Measurements from ENCODE around the gene GFRA4. TPM values are rescaled to one million over a fixed set of nuclear protein-coding genes. Genes with fewer than 3 reads are reported as not detected.

GFRA4 gene
- total RNA-seq, 1 experiment from 2014 or later, result not detected

DNA sequence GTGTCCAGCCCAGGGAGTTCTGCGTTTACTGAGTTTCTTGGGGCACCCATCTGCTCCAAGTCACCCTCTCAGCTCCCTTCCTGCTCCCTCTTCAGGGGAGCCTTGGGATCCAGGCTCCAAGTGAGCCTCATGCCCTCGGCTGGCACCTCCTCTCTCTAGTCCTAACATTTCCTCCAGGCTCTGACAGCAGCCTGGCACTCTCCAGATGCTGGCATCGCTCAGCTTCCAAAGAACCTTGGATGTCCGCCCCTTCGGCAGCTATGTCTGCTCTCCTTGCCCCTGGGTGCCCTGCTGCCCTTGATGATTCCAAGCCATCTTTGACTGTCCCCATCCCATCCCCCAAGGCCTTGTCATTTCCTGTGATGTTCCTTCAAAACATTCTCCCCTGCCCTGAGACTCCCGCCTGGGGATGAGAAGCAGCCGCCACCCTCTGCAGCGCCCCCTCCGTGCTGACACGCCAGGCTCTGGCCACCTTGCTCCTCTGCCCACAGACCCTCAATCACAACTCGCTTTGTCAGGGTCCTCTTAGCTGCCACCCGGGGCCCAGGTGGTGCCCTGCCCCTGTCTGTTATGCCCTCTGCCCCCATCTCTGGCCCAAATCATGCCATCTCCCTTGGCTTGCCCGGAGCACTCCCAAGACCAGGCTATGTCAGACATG lies 6.6 kb upstream of the GFRA4 start:
- TF ChIP-seq, protein P1, sequence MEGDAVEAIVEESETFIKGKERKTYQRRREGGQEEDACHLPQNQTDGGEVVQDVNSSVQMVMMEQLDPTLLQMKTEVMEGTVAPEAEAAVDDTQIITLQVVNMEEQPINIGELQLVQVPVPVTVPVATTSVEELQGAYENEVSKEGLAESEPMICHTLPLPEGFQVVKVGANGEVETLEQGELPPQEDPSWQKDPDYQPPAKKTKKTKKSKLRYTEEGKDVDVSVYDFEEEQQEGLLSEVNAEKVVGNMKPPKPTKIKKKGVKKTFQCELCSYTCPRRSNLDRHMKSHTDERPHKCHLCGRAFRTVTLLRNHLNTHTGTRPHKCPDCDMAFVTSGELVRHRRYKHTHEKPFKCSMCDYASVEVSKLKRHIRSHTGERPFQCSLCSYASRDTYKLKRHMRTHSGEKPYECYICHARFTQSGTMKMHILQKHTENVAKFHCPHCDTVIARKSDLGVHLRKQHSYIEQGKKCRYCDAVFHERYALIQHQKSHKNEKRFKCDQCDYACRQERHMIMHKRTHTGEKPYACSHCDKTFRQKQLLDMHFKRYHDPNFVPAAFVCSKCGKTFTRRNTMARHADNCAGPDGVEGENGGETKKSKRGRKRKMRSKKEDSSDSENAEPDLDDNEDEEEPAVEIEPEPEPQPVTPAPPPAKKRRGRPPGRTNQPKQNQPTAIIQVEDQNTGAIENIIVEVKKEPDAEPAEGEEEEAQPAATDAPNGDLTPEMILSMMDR (conservative IDR thresholded peaks at IDR 0.05), result no peak
- no peak for TF ChIP-seq EZH2 (IDR thresholded peaks at IDR 0.05; ENCODE audit: low read depth)
- Histone ChIP-seq H3K9me3 (ENCODE audit: insufficient read depth, low read depth) (no peaks in the 10 kb centered on the region), H3K4me1 (replicated peaks; ENCODE audit: insufficient read depth) (no peaks in the 10 kb centered on the region), H4K20me1 (ENCODE audit: insufficient read depth) (no peaks in the 10 kb centered on the region), H3K36me3 (ENCODE audit: low read depth) (no peaks in the 10 kb centered on the region), H3K27me3 (ENCODE audit: insufficient read depth, low read depth) (peaks cover 16% of the 10 kb centered on the region), H2AFZ (no peak overlapping the region), H3K4me3 (no peak overlapping the region), H3K4me2 (no peak overlapping the region), H3K9me2 (ENCODE audit: insufficient read depth) (no peaks in the 10 kb centered on the region), H3F3A (ENCODE audit: insufficient read depth, low read depth) (no peaks in the 10 kb centered on the region), H3K79me2 (ENCODE audit: low read depth) (no peaks in the 10 kb centered on the region), H3K27ac (no peak overlapping the region)
- BruUV-seq (replicated peaks), result no TSS peak
- intact Hi-C loops (cut with micrococcal nuclease; ENCODE audit: unreplicated experiment), result no loop called here
- no peak for DNase-seq
- ChIA-PET CTCF (no interaction called here), POLR2A (ENCODE audit: unreplicated experiment) (no interaction called here)

DNA sequence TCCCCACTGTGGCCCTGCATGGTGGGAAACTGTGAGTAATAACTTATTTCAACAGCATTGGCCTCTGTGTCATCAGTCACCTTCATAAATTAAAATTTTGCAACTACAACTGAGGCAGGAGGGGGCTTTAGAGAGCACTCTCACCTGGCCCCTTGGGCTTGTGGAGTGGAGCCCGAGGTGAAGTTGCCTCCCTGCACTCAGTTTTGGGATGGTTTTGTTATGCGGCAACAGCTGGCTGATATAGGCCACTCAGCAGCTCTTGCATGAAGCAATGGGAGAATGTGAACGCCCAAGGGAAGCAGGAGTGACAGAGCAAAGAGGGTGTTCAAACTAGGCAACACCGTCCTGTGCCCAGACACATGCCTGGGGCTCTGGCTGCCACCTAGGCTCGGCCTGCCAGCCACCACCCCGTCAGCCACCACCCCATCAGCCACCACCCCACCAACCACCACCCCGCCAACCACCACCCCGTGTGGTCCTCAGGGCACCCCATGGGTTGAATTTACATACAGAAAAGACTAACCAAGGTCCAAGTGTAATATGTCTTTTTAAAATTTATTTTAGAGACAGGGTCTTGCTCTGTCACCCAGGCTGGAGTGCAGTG lies 4.3 kb upstream of the GFRA4 start:
- H3K27me3 ChIP-seq (ENCODE audit: insufficient read depth, low read depth), result peaks cover 2% of the 10 kb centered on the region; the same call in 1 of the 2 replicates
- H3F3A ChIP-seq (ENCODE audit: insufficient read depth, low read depth), result no peaks in the 10 kb centered on the region
- no peaks in the 10 kb centered on the region for H3K36me3 ChIP-seq (ENCODE audit: low read depth)
- BruUV-seq (replicated peaks), result no TSS peak
- no peaks in the 10 kb centered on the region for H3K79me2 ChIP-seq (ENCODE audit: low read depth)
- H3K4me2 ChIP-seq, result no peak overlapping the region
- no peak overlapping the region for H3K4me3 ChIP-seq
- H3K4me1 ChIP-seq (replicated peaks; ENCODE audit: insufficient read depth), result no peaks in the 10 kb centered on the region
- H4K20me1 ChIP-seq (ENCODE audit: insufficient read depth), result no peaks in the 10 kb centered on the region
- TF ChIP-seq, protein P1 (conservative IDR thresholded peaks at IDR 0.05), result no peak
- TF ChIP-seq EZH2 (IDR thresholded peaks at IDR 0.05; ENCODE audit: low read depth), result no peak
- no peak for DNase-seq
- POLR2A ChIA-PET (ENCODE audit: unreplicated experiment), result interaction anchor here (0.6 kb wide), 1 partner anchor 321 kb away, joined by 3 read pairs; no protein-coding TSS in a partner anchor
- H3K9me3 ChIP-seq (ENCODE audit: insufficient read depth, low read depth), result no peaks in the 10 kb centered on the region
- CTCF ChIA-PET, result no interaction called here
- H3K27ac ChIP-seq, result no peak overlapping the region
- H3K9me2 ChIP-seq (ENCODE audit: insufficient read depth), result no peaks in the 10 kb centered on the region
- intact Hi-C loops (cut with micrococcal nuclease; ENCODE audit: unreplicated experiment), result no loop called here
- H2AFZ ChIP-seq, result no peak overlapping the region

DNA sequence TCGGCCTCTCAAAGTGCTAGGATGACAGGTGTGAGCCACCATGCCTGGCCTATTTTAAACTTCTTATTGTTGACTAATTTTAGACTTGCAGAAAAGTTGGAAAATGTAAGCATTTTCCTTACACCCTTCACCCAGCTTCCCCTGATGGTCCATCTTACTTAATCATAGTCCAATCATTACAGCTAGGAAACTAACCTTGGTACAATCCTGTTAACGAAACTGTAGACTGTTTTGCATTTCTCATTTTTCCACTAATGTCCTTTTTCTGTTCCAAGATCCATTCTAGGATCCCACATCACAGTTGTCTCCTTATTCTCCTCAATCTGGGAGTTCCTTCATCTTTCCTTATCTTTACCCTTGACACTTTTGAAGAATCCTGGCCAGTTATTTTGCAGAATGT lies 659 bp upstream of the GFRA4 start:
- TF ChIP-seq EZH2 (IDR thresholded peaks at IDR 0.05; ENCODE audit: low read depth), result no peak
- TF ChIP-seq, protein P1 (conservative IDR thresholded peaks at IDR 0.05), result no peak

More for the DNA sequence above, 659 bp upstream of the GFRA4 start:
- Histone ChIP-seq H3K36me3 (ENCODE audit: low read depth) (no peaks in the 10 kb centered on the region), H4K20me1 (ENCODE audit: insufficient read depth) (no peaks in the 10 kb centered on the region), H3K4me1 (replicated peaks; ENCODE audit: insufficient read depth) (no peaks in the 10 kb centered on the region), H3K27me3 (ENCODE audit: insufficient read depth, low read depth) (no peaks in the 10 kb centered on the region), H3K4me3 (no peak overlapping the region), H2AFZ (no peak overlapping the region), H3K79me2 (ENCODE audit: low read depth) (no peaks in the 10 kb centered on the region), H3K9me3 (ENCODE audit: insufficient read depth, low read depth) (no peaks in the 10 kb centered on the region), H3K27ac (no peak overlapping the region), H3K4me2 (no peak overlapping the region), H3K9me2 (ENCODE audit: insufficient read depth) (no peaks in the 10 kb centered on the region), H3F3A (ENCODE audit: insufficient read depth, low read depth) (no peaks in the 10 kb centered on the region)
- intact Hi-C loops (cut with micrococcal nuclease; ENCODE audit: unreplicated experiment), result no loop called here
- DNase-seq, result no peak
- POLR2A ChIA-PET (ENCODE audit: unreplicated experiment), result no interaction called here
- no TSS peak for BruUV-seq (replicated peaks)
- CTCF ChIA-PET, result interaction anchor here (0.6 kb wide), 1 partner anchor 9 kb away, joined by 3 read pairs; no protein-coding TSS in a partner anchor

Data from PC-9 (cell line).